GM21529 (cell line): ENCODE measurements around the gene PTPRN2.
"Not testable (repeated sequence)": the region's sequence is repeated elsewhere in the genome, so short reads cannot be mapped to it uniquely, and the experiment has no call there.

Experiments used
- ATAC-seq: cut with Tn5 transposase; IDR thresholded peaks from one replicate; pipeline ENCODE4 v1.9.1; 2021; ENCODE audit not compliant: unreplicated experiment

Gene PTPRN2

DNA sequence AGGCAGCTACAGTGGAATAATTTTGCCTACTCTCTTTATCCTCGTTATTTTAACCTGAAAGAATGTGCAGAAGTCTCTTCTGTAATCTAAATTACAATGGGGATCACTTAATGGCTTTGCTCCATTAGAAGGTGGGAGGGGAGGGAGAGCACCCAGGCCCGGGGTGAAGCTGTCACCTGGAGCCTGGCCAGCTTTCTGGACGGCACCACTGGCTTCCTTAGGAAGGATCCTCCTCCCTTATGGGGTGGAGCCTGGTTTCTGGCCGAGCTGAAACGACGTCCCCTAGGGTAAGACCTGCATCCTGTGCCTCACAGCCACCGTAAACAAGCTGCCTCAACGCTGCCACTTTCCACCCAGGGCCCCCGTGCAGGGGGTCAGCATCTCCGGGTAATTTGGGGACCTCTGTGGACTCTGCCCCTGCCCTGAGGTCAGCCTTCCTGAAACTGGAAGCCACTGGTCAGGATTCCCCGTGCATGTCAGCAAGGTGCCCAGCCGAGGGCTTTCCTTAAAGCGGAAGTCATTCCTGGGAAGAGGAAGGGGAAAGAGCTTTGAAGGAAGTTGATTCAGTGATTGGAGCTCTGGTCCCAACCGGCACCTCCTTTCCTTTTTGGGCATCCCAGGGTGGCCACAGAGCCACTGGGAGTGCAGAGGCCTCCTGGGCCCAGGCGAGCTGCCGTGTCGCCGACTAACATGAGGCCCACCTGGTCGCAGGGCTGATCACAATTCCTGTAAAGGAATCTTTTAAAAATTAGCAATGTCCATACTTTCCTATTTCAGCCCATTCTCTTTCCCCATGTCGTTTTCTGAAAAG lies 681.8 kb downstream of the PTPRN2 start:
- no peak for ATAC-seq

DNA sequence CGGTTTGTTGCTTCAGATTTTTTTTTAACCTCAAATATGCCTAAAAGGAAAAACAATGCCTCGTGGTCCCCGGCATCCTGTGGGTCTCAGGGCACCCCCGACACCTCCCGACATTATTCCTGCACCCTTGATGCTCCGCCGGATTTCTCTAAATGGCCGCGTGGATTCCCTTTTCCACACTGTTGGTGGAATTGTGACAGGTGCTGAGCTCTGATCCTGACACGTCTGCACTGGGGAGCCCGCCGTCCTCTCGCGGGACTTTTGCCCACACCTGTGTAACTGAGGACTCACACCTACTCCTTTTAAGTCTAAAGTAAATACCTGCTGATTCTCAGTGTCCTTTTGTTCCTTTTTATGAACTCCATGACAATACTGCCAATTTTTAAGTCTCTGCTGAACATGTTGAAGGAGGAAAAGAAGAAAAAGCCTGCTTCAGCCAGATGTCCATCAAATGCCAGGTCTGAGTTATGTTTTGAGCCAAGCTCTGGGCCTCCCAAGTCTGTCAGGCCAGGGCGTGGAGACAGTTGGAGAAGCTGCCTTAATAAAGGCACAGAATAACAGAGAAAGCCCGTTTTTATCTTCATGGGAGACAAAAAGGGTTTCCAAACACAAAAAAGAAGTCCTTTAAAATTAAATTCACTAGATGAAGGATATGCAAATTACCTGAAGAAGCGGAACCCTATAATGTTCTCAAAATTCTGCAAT lies 682.6 kb downstream of the PTPRN2 start:
- no peak for ATAC-seq

DNA sequence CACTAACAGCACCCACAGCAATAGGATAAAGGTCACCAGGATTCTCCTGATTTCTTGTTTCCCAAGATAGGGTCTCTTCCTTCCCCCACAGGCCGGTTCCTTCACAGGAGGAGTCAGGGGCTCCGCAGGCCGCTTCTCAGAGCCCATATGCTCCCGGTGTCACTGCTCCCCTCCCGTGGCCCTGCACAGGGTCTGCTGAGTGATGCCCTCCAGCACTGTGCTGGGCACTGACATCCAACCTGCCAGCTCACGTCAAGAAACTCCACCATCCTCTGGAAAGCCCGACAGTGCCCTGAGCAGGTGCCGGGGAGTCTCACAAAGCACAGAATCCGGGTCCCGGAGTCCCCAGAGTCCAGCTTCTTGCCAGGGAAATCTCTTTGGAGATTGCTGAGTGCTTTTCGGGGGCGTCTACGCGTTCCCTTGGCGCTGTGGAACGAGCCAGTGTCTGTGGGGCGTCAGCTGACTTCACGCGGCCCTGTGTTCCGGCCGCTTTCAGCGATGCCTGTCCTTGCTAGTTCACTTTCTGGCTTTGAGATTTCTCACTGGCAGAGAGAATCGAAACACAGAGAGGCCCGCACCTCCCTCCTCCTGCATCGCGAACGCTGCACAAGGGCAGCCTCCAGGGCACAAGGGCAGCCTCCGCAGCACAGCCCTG lies 683.3 kb downstream of the PTPRN2 start:
- ATAC-seq = no peak

DNA sequence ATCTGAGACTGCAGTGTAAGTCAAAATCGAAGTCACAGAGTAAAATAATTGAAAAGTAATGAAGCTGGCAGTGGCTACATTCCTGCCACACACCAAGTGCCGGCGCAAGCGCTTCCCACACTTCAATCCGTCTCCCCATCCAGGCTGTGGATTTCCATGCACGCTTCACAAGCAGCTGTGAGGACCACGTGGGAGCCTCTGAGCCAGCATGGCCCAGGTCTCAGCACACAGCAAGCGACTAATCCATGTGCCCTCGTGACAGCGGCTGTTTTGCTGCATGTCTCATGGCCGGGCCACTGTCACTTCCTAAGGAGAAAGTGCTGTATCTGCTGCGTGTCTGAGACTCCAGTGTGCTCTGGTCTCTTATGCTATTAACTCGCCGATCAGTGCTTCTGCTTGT lies 683.9 kb downstream of the PTPRN2 start:
- ATAC-seq = no peak

DNA sequence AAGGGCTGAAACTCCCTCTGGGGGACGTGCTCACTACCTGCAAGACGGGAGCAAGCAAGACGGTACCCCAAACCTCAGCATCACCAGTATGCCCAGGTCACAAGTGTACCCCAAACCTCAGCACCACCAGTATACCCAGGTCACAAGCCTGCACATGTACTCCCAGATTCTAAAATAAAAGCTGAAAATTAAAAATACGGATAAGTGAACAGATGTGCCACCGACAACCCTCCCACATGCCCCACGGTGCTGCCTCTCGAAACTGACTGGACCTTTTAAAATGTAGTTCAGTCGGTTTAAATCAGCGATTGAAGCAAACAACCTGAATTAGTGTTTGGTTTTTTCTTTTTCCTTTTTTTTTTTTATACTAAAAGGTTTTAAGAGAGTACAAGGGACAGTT lies 684.3 kb downstream of the PTPRN2 start:
- ATAC-seq = no peak

DNA sequence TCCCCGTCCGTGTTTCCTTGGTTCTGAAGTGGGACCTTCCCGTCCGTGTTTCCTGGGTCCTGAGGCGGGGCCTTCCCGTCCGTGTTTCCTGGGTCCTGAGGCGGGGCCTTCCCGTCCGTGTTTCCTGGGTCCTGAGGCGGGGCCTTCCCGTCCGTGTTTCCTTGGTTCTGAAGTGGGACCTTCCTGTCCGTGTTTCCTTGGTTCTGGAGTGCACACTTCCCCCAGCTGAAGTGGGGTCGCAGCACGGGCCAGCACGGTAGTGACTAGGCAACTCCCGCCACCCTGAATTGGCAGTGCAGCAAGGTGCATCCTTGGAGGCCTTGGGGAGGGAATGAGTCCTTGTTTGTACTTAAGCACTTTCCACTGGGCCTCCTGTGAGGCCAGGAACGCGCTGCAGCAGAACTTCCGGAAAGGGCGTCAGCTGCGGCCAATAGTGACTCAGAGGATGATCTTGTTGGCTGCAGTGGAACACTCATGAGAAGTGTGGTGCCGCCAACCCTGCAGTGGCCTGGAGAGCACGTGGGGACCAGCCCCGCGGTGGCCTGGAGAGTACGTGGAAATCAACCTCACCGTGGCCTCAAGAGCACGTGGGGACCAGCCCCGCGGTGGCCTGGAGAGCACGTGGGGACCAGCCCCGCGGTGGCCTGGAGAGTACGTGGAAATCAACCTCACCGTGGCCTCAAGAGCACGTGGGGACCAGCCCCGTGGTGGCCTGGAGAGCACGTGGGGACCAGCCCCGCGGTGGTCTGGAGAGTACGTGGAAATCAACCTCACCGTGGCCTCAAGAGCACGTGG lies 685.6 kb downstream of the PTPRN2 start:
- not testable (repeated sequence) for ATAC-seq

DNA sequence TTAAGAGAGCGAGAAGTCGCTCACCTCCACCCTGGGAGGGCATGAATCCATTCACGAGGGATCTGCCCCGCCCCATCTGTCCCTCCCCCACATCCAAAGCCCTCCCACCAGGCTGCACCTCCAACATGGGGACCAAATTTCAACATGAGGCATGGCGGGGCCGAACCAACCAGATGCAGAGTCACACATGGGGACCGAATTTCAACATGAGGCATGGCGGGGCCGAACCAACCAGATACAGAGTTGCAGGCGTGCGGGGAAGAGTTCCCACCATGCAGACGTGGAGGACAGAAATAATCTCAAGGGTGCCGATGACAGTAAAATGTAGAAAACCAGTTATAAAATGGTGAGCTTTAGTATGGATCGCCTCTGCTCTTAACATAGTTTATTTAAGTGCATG lies 686.5 kb downstream of the PTPRN2 start:
- ATAC-seq = no peak

DNA sequence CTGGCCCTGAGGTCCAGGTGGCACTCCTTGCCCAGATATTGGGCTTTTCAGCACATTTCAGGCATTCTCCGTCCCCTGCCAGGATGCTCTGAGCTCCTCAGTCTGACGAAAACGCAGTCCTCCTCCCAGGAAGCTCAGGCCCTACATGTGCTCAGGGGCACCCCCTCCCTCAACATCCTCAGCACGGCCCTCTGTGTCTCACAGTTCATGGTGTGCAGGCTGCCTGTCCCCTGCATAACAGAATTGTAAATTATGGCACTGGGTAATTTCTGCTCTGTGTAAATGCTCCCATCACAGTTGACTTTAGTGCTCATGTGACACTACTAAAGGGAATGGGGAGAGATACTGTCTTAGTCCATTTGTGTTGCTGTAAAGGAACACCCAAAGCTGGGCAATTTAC lies 687.1 kb downstream of the PTPRN2 start:
- no peak for ATAC-seq

DNA sequence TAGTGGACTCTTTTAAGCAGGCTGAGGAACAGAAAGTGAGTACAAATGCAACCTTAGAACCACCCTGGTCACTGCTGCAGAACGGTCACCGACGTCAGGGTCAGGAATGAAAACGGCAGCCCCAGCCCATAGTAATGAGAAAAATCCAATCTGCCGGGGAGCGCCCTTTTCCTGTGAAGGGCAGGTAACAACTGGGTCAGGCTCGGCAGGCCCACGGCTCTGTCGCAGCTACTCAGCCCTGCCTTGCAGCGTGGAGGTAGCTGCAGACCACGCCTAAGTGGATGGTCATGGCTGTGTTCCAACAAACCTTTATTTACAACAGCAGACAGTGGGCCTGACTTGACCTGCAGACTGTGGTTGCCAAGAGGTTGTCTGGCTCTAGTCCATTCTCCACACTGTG lies 687.6 kb downstream of the PTPRN2 start:
- ATAC-seq = no peak

DNA sequence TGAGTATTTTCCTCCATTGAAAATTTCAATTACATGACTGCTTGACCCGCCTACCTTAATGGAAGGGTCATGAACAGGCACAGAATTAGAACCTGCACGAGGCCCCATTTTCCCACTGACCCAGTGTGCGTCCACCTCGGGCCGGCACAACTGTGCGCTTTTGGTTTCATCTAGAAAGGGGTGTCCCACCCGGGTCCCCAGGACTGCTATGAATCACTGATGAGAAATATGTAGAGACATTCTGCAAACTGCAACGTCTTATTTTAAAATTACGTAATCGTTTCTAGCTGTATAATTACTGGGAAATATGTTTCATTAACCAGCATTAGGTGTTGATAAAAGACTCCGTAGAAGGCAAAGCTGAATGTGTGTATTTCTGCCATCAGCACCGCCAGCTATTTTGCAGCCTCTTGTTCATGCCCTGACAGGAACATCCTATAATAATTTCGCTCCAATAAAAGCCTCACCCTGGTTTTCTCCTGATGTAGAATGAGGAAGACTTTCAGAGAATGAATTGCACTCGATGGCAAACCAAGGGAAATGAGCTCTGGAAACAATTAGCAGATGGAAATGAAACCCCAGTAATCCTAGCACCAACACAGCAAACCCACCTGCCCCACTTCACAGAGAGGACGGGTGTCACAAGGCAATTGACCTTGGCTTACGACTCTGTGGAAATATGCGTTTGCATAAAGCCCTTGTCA lies 688.7 kb downstream of the PTPRN2 start:
- ATAC-seq = no peak

DNA sequence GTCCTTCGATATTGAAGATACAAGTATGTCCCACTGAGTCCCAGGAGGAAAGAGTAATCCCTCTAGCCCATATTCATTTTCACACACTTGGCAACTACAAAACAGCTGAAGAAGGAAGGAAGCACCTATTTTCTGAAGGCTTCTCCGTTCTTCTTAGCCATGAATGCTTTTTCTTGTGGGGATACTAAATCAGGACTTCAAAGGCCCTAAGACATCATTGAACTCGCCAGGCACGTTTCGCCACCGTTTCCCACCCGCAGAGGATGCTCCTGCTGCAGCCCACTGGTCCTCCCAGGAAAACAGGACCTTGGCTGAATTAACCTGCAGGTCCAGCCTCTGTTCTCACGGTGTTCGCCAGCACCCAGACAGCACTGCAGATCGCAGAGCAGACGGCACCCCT lies 689.4 kb downstream of the PTPRN2 start:
- ATAC-seq = no peak

DNA sequence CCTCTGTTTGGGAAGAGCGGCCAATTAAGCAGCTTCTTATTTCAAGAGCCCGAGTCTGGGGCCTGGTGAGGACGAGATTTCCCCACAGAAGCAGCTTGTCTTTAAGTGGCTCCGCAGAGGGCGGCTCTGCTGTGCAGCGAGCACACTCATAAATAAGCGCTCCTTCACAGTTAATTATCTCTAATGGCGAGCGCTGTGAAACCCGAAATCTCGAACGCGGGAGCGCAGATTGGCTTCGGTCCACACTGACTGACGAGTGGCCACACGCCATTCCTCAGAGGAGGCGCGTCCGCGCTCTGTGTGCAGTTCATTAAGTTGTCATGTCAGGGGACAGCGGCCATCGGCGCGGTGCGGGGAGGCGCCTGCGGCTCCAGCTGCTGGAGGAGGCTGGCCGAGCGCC lies 689.9 kb downstream of the PTPRN2 start:
- no peak for ATAC-seq

DNA sequence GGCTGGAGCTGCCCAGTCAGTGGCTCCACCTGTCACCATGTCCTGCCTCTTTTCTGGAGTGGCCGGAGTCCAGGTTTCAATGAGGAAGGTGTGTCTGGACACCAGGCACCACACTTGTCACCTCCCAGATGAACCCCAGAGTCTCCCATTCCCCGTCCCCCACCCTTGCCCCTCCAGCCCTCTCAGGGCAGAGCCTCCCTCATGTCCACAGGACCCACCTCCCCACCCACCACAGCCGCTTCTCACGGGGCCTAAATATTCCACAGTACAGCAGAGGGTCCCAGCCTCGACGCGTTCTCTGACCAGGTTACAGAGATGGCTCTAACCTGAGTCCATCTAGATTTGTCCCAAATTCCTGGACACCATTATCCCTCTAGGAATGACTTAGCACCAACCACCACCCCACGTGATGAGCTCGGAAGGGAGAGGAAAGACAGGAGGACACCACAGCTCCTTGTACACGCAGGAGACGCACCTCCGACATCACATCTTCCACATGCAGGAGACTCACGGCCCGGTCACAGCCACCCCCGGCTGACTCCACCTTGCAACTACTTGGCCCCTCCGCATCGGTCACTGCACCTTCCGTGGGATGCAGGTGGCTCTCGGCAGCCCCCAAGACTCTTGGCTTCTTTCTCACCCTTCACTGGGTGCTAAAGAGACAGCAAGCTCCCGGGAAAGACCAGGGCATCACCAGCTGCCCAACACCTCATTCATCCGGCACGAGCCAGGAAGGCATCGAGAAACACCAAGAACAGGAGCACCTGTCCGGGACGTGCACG lies 690.7 kb downstream of the PTPRN2 start:
- ATAC-seq = no peak

DNA sequence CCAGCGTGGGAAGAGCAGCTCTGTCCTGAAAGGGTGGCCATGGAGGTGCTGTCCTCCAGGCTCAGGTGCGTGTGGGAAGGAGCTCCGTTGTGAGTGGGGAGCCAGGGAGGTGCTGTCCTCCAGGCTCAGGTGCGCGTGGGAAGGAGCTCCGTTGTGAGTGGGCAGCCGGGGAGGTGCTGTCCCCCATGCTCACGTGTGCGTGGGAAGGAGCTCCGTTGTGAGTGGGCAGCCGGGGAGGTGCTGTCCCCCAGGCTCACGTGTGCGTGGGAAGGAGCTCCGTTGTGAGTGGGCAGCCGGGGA lies 691.3 kb downstream of the PTPRN2 start:
- not testable (repeated sequence) for ATAC-seq

DNA sequence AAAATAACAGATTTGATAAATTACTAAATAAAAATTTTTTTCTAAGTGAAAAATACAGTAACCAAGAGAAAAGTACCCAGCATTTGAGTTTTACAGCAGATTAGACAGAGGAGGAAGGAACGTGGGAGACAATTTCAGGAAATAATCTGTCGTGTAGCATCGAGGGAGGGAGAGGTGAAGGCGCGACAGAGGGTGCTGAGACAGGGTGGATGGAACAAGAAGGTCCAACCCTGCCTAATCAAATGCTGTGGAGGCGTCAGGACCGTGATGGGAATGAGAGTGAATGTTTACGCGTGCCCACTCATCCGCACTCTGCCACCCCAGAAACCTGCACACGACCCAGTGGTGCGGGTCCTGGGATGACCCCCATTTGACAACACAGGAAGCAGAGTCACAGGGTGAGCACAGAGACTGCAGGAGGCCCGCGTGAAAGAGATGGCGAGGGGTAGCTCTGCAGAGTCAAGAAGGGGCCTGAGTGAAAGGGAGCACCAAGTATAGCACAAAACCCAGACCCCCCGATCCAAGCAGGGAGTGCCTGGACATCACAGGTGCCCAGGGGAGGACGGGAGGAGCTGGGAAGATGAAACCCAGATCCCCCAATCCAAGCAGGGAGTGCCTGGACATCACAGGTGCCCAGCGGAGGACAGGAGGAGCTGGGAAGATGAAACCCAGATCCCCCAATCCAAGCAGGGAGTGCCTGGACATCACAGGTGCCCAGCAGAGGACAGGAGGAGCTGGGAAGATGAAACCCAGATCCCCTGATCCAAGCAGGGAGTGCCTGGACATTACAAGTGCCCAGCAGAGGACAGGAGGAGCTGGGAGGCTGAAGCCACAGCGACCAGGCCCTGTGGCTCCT lies 691.9 kb downstream of the PTPRN2 start:
- no peak for ATAC-seq

DNA sequence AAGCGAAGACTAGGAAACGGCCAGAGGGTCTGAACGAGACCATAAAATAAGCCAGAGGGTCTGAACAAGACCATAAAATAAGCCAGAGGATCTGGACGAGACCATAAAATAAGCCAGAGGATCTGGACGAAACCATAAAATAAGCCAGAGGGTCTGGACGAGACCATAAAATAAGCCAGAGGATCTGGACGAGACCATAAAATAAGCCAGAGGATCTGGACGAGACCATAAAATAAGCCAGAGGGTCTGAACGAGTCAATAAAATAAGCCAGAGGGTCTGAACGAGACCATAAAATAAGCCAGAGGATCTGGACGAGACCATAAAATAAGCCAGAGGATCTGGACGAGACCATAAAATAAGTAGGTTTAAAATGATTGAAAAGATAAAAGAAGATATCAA lies 692.5 kb downstream of the PTPRN2 start:
- ATAC-seq = not testable (repeated sequence)

DNA sequence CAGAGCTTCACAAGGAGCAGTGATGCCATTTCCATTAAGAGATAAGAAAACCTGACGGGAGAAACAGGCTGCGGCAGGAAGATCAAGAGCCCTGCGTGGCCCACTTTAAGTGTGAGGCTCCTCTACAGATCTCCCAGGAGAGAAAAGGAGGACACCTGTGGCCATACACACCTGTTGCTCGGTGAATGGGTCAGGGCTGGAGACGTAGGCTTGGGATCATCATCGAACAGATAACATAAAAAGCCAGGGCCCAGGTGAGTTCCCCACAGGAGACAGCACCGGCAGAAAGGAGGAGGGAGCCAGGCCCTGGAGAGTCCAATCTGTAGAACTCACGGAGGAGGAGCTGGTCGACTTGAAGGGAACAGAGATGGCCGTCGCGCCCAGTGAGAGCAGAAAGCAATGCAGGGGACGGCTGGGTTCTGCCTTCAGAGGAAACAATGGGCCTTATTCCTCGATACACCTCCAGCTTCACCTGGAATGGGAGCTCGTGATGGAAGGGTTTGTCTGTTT lies 694.0 kb downstream of the PTPRN2 start:
- ATAC-seq = no peak

DNA sequence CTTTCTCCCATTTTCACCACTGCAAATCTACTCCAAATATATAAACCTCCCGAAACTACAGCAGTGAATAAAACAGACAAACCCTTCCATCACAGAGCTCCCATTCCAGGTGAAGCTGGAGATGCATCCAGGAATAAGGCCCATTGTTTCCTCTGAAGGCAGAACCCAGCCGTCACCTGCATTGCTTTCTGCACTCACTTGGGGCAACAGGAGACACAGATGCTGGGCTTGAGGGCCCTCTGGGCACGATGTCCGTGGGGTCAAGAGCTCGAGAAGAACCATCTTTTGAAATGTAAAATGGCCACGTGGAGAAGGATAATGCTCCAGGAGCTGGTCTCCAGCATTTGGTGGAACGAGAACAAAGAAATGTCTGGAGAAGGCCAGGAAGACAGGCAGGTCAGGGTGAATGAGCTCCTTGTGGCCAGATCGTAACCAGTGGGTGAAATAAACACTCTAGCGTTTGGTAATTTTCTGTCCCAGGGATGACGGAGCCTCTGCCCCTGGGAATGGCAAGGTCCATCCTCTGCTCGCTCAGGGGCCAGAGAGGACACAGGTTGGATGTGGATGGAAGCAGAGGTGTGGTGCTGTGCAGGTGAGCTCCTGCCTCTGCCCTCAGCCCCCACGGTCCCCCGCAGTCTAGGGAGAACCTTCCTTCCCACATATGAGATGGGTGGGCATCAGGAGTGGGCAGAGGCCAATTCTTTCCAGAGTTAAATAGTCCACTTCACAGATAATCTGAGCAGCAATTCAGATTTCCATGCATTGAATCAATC lies 694.7 kb downstream of the PTPRN2 start:
- no peak for ATAC-seq
